HL-60/S4 treated with retinoic acid at 250 ng/mL for 4 days and 3 days (cell line): ENCODE results near the gene PTPRT.

Experiments used
- in situ Hi-C: fragments of 300-500 bp; cut with MboI; formaldehyde crosslinking; loops from 2 replicates; pipeline ENCODE4 v1.7.0; 2022; ENCODE audit warnings: low sequenced_read_pairs

PTPRT gene

DNA sequence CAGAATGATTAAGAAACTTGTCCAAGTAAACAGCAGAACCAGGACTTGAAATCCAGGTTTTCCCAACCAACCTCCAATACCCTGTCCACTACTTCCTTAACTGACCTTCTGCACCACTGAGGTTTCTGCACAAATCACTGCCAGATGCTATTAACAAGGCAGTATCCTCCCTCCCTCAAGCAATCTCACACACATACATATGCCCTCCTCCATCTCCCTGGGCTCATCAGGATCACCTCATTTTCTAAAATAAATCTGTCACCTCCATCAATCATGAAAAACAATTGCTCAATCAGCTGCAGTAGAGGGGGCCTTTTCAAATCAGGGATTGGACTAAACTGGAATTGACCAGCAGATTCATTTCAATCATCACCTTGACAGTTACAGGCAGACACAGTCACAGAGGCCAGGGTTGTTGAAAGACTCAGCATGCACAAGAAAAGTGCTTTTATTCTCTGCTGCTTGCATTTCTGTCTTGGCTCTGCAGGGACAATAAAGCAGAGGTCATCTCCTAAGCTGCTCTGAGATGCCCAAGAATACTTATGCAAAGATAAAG is 539.4 kb downstream of the PTPRT start:
- in situ Hi-C loops, result no loop called here

DNA sequence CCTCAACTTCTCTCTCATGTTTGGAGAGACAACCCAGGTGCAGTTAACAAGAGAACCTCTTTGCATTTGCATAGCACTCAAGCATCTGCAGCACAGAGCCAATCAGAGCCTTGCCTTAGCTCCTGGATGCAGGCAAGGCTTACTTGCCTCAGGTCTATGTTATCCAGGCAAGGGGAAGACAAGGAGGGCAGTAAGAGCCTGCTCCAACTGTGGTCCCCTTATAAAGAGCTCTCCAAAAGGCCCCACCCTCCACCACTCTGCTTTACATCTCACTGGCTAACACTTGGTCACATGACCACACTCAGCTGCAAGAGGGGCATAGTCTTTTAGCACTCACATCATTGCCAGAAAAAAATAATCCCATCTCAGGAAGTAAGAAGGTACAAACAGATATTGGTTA is 540.0 kb downstream of the PTPRT start:
- in situ Hi-C loops, result no loop called here

- in situ Hi-C loops, result no loop called here
Observed at GRCh38 chr20:42646250-42646649, 543.5 kb downstream of the PTPRT start.

DNA sequence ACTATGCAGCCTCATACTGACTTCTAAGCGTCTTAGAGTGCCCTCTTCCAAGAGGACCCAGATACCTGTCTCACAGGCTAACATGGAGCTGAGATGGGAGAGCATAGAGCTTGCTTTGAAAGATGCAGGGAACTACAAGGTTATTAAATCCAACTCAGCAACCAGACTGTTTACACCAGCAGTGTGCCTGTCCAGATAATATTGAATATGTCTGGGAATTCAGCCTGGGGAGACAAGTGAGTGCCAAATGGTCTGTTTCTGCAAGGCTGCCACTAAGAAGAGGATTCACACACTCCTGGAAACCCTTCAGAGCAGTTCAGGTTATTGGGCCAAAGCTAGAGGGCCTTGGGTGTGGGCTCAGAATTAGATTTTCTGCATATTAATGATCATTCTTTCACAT is 547.8 kb downstream of the PTPRT start:
- in situ Hi-C loops, result no loop called here

DNA sequence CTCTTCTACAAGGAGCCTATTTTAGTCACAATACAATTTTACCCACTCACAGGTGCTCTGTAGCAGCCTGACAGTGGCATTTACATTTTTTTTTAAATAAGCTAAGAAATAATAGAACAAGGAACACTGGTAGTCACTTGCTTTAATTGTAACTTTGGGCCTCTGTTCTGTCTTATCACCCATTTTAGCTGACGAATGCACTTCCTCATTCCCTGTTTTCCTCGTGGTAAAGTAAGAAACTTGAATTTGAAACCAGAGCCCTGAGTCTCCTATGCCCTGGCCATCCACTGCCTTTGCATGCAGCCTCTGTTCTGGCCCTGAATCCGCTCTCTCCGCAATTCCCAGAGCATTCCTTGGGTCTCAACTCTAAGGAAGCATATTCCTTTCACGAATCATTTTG is 550.6 kb downstream of the PTPRT start:
- in situ Hi-C loops, result no loop called here

DNA sequence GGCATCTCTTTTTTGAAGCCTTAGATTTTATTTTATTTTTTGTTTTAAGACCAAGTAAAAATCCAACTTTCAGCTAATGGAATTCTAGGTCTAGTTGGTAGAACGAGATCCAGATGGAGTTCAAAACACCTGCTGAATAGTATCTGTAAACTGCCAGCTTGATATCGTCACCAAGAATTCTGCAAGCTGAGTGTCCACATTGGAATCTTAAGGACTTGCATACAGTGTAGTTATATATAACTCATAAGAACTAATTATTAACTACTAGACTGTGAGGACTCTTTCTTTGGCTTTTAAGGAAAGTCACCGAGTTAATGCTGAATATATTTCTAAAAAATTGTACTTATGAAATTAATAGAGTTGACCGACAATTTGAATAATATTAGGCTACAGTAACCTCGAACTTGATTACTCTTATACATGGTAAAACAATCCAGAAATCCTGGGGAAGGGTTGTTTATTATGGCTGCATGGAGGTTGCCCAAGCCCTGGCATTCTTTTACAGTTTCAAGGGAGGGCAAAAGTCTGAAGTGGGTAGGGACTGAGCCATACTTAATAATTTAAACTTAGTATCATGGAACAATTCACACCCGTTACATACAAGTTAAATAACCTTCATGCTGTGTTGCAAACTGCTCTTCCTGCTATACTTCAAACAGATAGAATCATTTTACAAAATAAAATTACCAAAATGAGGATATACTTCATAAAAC is 553.9 kb downstream of the PTPRT start:
- in situ Hi-C loops, result no loop called here

DNA sequence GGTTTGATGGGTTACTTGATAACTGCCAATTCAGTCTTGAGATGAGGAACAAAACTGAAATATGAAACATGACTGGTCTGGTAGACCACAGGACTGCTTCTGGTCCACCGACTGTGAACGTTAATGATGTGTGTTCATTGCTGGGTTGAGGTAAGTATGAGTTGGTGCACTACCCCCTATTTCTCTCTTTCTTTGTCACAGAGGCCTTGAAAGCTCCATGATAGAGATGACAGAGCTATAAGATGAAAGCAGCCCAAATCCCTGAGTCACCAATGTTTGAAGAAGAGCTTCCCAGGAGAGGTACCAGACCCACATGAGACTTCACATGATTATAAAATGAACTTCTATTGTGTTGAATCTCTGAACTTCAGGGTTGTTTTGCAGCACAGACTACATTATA is 555.5 kb downstream of the PTPRT start:
- in situ Hi-C loops, result no loop called here

DNA sequence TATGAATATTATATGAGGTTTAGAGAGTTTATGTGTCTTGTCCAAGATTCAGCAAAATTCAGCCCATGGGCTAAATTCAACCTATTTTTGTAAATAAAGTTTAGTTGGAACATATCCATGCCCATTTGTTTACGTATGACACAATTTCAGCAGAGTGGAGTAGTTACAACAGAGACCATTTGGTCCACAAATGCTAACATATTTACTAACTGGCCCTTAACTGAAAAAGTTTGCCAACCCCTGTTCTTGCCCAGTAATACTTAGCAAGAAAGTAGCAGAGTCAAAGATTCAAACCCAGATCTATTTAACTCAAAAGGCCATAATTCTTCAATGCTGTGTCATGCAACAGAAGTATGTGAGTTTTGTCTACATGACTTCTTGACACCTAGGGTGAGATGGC is 561.0 kb downstream of the PTPRT start:
- in situ Hi-C loops, result no loop called here

DNA sequence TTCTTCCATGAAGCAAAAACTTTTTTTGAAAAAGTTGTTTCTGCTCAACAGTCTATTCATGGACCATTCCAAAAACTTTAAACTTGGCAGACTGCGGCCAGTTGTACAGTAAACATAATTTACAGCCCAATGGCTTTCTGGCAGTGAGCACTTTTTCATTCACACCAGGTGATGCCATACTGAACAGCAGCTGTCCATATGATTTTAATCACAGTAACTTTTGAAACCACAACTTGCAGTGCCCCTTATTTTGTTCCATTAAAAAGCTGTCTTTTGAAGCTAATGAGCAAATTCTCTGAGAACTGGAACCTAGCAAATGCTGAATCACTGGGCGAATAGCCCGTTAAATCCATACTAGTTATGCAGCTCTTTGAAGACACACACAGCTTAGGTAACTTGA is 576.6 kb downstream of the PTPRT start:
- in situ Hi-C loops, result no loop called here

DNA sequence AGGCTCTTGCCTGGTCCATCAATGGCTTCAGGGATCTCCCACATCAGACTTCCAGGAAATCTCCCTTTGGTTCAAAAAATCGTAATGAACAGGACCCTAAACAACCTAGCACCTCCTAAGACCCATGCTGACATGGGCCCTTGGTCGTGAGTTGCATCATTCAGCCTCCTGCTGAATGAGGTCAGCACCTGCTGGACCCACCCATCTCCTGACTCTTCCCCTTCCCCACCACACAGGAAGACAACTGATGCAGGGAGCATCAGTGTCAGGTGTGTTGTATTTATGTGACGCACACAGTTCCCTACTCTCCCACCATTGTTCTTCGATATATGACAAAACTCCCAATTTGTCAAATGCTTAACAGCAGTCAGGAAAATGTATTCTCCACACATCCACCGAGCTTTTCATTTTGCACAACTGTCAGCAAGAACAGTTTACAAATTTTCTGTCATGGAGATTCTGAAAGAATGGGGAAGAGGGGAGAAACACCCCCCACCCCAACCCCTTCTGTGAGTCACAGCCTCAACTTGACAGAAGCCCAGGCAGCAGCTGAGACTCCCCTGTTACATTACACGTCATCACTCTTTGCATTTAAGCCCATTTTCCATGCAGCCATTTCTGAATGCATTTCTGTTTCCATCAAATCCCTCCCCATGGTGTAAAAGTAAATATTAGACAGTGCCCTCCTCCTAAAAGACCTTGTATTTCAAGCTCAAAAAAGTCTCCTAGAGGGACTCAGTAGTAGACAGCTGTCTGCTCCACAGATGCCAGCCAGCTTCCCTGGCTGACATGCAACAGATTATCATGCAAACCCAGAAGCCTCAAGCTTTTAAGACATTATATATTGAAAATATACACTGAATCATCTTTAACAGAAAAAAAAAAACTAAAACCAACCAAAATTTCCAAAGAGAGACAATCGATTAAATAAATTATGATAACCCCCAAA is 577.5 kb downstream of the PTPRT start:
- in situ Hi-C loops, result no loop called here

GRCh38 chr20:42611423-42611822 is 578.3 kb downstream of the PTPRT start:
- in situ Hi-C loops, result no loop called here

GRCh38 chr20:42610070-42610469 is 579.6 kb downstream of the PTPRT start:
- in situ Hi-C loops, result no loop called here

DNA sequence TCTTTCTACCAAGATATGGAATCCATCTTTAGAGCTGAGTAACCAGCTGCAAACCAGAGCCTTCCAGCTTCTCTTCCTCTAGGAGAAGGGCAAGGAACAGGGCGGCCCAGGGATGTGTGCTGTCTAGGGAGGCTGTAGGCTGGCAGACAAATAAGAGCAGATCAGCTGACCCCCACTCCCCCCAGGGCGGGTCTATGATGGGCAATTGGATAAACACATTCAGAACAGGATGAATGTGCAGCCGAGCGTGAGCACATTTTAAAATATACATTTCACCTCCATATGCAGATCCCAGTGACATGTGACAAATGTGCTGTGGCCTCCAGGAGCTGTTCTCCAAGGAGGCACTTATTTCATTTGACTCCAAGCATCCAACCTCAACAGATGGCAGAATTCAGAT is 580.1 kb downstream of the PTPRT start:
- in situ Hi-C loops, result no loop called here

- in situ Hi-C loops, result no loop called here
Observed at GRCh38 chr20:42604998-42605956, 584.4 kb downstream of the PTPRT start.

- in situ Hi-C loops, result no loop called here
Observed at GRCh38 chr20:42603655-42604054, 586.1 kb downstream of the PTPRT start.

- in situ Hi-C loops, result no loop called here
Observed at GRCh38 chr20:42598581-42598980, 591.1 kb downstream of the PTPRT start.

DNA sequence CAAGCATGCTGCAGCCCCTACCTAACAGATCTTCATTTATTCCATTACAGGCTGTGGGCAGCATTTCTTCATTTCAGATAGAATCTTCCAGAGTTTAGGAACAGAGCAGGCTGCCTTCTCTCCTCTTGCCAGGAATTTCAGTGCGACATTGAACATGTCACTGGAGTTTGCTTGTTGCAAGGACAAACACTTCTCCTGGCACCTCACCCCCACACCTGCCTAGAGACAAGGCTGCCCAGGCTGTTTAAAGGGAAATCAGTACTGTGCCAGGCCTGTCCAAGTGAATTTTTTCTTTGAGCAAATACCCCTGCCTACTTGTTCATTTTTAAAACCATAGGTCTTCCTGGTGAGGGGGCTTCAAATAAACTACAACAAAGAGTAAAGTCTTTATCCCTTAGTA is 594.1 kb downstream of the PTPRT start:
- in situ Hi-C loops, result no loop called here

- in situ Hi-C loops, result no loop called here
Observed at GRCh38 chr20:42594659-42595058, 595.0 kb downstream of the PTPRT start.

- in situ Hi-C loops, result no loop called here
Observed at GRCh38 chr20:42594011-42594410, 595.7 kb downstream of the PTPRT start.

- in situ Hi-C loops, result no loop called here
Observed at GRCh38 chr20:42589976-42590639, 599.6 kb downstream of the PTPRT start.
